ENCODE measurements around the gene RIMBP2. TPM values are rescaled to one million over a fixed set of nuclear protein-coding genes. Genes with fewer than 3 reads are reported as not detected.

Gene RIMBP2
- total RNA-seq, 1 experiment from 2014 or later = not detected

DNA sequence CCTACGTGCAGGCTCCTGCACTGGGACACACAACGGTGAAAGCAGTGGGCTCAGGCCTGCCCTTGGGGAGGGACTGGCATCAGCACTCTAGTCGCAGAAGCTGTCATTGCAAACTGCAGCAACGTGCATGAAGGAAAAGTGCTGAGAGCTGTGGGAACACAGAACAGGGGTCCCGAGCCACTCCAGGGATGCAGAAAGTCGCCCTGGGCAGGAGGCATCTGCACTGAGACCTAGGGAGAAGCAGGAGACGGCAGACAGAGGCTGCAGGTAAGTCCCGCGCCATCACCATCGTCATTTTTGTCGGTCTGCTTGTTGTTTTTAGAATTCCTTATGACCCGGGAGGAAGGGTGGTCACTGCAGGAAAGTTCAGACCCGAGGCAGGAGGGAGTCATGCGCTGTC lies 21.6 kb upstream of the RIMBP2 start:
- no peak for DNase-seq (ENCODE audit: low spot score)

DNA sequence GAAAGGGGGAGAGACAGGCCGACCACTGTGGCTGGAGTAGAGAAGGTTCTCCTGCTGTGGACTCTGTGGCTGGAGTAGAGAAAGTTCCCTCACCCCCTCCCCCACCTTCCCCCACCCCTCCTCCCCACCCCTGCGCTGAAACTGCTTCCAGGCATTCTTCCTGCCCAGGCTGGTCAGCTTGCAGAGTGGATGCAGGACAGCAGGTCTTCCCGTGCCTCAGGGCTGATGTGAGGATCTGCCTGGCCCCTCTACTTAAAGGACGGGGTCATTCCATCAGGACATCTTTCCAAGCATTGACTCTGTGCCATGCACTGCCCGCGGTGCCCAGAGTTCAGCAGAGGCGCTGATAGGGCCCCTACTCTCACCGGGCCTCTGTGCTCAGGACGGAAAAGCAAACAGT lies 13.2 kb upstream of the RIMBP2 start:
- no peak for DNase-seq (ENCODE audit: low spot score)

DNA sequence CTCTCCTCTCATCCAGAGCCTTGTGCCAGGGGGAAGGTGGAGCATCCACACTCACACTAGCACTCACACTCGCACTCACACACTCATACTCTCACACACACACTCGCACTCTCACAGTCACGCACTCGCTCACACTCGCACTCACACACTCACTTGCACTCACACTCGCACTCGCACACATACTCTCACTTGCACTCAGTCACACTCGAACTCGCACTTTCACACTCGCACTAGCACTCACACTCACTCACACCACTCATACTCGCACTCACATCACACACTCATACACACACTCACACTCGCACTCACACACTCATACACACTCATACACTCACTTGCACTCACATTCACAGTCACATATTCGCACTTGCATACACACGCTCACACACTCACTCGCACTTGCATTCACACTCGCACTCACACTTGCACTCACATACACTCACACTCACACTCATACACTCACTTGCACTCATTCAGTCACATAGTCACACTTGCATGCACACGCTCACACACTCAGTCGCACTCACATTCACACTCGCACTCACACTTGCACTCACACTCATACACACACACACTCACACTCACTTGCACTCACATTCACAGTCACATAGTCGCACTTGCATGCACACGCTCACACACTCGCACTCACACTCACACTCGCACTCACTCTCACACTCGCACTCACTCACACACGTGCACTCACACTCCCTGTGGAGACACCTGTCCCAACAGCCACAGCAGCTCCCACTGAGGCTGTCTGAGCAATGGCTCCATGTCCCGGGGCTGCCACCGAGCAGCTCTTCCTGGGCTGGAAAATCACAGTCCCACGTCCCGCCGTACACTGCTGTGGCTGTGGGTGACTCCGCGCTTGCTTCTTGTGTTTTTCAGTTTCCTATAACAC lies 12.3 kb upstream of the RIMBP2 start:
- DNase-seq (ENCODE audit: low spot score) = no peak

DNA sequence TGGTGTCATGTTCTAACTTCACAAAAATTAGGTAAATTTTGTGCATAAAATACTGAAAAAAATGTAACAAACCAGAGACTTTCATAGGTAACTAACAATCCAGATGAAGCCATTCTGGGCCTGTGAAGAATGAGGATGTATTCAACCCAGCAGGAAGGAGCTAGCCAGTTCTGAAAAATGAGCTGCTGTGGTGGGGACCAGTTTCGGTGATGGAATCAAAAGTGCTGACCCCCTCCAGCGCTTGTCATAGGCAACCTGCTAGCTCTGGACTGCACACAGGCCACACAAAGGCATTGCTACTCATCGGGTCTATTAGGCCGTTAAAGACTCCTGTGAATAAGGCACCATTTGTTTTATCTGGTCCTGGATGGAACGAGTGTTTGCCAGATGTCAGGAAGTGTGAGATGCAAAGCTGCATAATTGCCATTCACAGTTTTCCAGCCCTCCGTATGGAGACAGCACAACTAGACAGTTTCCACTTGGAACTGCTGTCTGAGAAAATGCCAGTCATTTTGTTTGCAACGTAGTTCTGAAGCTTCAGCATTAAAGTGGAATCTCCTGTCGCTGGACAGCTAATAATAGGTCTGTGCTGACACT lies 3.3 kb upstream of the RIMBP2 start:
- no peak for DNase-seq (ENCODE audit: low spot score)

DNA sequence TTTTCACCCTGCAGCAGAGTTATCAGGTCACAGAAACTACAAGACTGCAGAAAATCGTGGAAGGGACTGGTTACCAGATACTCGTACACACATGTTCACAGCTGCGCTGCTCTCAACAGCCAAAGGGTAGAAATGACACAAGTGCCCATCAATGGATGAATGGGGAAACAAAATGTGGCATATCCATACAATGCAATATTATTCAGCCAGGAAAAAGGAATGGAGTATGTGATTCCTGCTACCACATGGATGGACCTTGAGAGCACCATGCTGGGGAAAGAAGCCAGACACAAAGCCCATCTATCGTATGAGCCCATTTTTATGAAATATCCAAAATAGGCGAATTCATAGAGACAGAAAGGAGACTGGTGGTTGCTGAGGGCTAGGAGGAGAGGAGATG lies 1.7 kb upstream of the RIMBP2 start:
- DNase-seq (ENCODE audit: low spot score) = no peak

DNA sequence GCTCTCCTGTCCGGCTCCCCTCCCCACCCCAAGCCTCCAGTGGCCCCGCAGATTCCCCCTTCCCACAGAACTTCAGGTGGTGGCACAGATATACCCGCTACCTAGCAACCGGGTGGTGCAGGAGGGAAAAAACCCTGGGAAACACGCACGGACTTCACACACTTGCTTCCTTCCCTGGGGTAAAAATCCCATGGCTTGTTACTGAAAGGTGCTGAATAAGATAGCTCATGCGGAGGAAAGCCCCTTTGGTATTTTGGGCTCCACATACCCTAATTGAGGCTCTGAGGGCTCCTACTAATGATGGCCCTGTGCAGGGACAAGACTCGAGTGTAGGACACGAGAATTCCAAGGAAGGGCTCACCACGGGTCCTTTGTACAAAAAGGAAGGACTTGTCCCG lies 869 bp upstream of the RIMBP2 start:
- no peak for DNase-seq (ENCODE audit: low spot score)

DNA sequence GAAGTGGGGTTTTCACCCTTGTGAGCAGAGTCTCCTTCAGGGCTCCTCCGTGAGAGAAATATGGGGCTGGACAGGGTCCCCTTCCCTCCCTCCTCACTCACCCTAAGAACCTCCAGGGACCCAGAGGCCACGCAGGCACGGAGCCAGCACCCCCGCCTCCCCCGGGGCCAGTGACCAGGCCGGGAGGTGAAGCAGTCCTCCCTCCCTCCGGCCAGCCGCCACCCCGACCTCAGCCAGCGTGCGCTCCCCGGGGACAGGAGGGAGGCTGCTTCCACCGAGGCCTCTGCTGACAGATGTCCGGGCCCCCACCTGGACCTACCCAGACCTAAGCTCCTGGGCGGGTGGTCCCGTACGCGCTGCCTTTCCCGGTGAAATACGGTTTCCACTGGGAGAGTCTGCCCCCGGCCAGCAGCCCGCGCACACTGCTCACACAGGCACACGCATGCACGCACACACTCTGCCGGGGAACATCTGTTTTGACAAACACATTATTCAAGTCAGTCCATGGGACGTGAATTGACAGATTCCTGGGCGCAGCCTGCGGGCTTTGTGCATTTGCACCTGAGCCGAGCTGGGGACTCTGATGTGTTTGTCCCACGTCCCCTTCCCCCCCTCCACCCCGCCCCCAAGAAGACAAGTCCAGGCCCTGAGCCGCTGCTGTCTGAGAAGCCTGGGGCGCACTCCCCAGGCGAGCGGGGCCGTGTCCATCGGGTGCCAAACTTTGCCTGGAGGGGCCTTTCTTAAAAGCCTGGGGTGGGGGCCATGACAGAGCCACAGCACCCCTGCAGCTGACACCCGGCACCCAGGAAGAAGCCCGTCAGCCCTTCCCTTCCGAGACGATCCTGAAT lies 725 bp downstream of the RIMBP2 start:
- no peak for DNase-seq (ENCODE audit: low spot score)

DNA sequence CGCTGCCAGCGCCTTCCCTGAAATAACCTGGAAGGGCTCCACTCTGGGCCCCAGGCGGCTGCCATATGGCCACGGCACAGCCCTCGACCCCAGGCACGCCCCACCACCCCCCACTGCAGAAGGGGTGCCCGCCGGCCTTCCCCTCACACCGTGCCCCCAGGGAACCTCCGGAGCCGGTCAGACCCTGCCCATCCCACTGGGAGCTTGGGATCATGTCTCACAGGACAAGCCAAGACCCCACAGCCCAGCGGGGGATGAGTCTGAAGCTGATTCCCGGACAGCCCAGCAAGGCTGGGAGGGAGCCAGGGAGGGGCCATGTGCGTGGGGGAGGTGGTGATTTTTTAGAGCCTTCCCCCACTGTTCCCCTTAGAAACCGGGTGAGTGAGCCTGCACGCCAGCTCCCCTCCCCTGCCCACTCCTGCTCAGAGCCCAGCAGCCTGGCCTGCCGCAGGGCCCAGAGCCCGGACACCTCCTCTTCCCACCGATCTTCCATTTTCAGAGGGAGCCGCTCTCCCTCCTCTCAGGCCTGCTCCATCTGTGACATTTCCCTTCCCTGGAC lies 1.4 kb downstream of the RIMBP2 start:
- no peak for DNase-seq (ENCODE audit: low spot score)

DNA sequence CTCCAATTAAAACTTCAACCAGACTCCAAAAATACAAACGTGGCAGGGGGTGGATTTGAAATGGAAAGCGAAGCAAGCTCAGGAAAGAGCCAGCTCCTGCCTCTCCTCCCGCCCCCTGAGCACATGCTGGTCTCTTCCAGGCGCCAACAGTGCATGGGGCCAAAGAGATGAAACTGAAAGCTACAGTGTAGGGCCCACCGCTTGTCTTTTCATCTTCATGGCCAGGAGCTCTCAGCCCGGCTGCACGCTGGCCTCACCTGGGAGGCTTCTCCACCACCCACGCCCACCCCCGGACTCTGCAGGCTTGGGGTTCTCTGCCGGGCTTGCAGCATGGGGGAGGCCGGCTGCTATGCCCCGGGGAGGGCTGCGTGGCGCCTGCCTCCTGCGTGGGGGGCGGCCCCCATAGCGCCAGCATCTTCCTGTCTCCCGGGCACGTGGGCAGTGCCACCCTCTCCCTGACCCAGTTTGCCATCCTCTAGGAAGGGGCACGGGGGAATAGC lies 2.0 kb downstream of the RIMBP2 start:
- no peak for DNase-seq (ENCODE audit: low spot score)

DNA sequence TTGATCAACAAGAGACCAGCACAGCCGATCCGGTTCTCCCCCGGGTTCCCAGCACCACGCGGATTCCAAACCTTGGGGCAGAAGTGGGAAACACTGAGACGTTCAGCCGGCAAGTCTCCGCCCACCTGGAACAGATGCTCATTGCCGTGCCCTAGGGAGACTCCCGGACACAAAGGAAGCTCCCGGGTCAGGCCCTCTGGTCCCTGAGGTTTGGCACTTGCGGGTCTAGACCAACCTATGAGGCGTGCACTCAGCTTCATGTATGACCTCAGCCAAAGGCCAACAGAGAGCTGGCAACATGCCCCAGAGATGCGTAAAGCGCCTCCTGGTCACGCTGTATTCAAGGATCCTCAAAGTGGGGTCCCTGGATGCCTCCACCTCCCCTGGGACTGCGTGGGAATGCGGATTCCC lies 2.5 kb downstream of the RIMBP2 start:
- no peak for DNase-seq (ENCODE audit: low spot score)

DNA sequence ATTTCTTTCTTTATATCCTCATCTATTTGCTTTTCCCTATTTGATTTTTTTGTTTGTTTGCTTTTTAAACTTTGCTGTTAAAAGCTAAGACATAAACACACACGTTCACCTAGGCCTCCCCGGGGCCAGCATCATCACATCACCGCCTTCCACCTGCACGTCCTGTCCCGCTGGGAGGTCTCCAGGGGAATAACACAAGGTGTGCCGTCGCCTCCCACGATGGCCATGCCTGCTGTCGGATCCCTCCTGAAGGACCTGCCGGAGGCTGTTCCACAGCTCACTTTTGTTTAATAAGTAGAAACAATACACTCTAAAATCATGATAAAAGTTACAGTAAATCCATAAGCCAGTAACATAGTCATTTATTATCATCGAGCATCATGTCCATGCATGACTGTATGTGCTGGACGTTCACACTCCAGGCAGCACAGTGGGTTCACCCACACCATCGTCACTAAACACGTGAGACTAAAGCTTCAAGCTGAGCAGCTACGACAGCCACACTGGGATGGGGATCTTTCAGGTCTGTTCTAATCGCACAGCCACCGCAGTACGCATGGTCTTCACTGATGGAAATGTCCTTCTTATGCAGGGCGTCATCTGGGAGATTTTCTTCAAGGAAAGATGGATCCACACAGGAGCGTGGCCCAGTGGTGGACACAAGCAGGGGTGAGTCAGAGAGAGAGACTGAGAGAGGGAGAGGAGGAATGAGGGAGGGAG lies 3.6 kb downstream of the RIMBP2 start:
- no peak for DNase-seq (ENCODE audit: low spot score)

DNA sequence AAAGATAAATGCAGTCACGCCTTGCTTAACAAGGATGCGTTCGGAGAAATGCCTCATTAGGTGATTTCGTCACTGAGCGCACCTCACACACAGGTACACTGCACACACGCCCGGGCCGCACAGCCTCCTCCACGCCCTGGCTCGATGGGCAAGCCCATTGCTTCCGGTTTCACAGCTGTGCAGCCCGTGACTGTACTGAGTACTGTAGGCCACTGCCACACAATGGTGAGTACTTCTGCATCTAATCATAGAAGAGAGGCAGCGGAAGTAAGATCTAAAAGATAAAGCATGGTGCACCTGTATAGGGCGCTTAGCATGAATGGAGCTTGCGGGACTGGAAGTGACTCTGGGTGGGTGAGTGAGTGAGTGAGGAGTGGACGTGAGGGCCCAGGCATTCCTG lies 4.3 kb downstream of the RIMBP2 start:
- no peak for DNase-seq (ENCODE audit: low spot score)

DNA sequence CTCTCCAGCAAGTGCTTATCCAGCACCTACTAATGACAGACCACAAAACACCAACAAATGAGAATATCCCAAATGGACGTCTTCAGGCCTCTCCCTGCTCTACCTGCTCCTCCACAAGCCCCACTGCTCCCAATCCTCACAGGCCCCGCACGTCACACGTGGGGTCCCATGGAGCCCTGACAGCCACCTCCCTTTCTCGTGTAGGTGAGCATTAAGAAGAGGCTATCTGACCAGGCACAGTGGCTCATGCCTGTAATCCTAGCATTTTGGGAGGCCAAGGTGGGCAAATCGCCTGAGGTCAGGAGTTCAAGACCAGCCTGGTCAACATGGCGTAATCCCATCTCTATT lies 5.4 kb downstream of the RIMBP2 start:
- DNase-seq (ENCODE audit: low spot score) = no peak

DNA sequence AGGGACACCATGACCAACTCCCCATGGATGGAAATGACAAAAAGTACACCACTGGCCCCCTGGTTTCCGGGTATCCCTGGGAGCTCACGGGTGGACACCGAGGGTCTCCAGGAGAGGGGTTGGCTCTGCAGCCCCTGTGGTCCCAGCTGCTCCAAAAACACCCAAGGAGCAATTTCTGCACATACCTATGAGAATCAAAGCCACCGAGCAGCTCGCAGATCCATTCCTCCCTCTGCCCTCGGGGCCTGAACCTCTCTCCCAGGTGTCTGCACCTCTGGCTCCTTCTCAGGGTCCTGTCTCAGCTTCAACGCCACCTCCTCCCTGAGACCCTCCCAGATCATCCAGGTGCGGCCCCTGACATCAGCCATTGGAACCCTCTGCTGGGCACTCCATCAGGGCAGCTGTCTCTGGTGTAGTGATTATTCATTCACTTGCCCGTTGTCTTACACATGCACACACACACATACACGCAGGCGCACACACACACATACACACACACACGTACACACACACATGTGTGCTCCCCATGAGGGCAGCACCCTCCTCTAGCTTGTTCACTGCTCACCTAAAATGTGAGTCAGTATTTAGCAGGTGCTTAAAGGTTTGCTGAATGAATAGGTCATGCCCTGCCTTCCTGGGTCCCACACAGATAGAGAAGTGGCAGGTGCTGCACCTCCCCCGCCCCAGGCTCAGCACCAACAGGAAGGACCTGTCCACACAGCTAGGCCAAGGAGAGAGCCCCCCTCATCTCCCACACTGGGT lies 5.9 kb downstream of the RIMBP2 start:
- DNase-seq (ENCODE audit: low spot score) = no peak

DNA sequence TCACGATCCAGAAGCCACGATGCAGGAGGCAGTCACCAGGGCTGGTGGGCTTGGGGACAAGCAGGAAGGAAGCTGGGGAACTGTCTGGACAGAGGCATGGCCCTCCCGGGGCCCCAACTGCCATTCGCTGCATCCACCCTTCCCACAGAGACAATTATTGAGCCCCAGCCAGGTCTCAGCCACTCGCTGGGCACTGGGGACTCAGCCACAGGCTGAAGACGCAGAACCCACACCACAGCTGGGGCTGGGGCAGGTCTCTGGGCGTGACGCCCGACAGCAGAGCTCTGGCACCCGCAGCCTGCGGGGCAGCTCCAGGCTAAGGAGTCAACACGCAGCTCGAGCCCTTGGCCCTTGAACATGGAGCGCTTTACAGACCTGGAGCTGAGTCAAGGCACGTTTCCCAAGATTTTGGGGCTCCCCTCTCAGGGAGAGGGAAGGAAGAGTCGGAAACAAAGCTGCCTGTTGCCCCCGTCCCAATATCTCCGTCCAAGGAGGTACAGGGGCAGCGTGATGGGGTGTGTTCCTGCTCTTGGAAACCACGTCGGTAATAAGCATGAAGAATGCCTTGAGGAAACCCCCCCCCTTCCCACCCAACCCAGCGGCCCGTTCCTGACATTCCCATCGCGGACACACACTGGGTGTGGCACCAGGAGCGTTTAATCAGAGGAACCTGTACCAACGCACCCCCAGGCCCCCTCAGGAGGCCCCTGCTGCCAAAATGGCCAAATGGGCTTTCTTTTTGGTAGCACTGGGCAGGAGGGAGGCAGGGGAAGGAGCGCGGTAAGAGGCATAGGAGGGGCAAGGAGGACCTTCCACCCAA lies 6.7 kb downstream of the RIMBP2 start:
- DNase-seq (ENCODE audit: low spot score) = no peak

DNA sequence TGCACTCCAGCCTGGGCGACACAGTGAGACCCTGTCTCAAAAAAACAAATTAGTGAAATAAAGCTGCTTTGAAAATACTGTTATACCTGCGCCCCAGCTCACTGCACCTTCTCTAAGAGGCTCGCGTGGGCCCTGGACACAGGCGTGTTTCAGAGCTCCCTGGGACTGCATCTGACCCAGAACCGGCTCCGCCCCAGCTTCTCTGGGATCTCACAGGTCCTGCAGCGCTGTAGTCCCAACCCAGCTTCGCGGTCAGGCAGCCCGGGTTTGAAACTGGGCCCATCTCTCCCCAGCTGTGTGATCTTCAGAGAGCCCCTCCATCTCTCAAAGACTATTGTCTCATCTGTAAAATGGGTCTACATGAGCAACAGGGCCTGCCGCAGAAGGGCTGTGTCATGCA lies 7.5 kb downstream of the RIMBP2 start:
- no peak for DNase-seq (ENCODE audit: low spot score)

DNA sequence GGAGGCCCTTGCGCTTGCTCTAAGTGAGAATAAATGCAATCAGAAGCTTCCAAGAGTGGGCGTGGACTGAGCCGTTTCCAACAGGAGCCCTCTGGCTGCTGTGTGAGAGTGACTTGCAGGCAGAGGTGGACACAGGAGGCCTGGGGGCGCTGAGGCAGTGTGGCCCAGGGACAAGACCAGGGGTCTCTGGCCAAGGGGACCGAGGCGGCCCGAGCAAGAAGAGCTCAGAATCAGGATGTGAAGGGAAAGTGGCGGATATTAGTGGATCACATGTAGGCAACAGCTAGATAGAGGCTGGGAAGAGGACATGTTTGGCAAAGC lies 8.6 kb downstream of the RIMBP2 start:
- no peak for DNase-seq (ENCODE audit: low spot score)

DNA sequence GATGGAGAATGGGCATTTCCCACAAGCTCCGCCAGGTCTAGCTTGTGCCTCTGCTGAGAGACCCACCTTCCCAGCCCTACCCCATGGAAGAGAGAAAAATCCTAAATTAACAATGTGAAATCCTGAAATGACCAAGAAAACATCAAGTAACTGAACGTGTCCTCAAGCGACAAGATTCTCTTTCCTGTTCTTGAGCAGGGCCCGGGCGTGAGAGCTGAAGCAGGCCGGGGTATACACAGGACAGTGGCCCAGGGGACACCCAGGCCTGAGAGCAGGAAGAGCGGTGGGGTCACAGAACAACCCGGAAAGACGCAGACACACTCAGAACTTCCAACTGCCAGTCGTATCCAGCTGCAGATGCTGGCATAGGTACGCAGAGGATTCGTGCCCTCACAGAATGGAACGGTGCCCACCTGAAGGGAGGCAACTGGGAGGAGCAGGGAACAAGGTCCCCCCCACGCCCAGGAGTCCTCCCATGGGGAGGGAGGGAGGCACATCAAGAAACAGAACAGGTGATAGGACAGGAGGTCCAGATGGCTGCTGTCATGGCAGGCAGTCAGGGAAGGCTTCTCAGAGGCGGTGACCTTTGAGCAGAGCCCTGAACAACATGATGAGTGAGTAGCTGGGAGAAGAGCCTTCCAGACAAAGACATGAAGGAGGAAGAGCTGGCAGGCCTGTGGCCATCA lies 9.1 kb downstream of the RIMBP2 start:
- DNase-seq (ENCODE audit: low spot score) = no peak

DNA sequence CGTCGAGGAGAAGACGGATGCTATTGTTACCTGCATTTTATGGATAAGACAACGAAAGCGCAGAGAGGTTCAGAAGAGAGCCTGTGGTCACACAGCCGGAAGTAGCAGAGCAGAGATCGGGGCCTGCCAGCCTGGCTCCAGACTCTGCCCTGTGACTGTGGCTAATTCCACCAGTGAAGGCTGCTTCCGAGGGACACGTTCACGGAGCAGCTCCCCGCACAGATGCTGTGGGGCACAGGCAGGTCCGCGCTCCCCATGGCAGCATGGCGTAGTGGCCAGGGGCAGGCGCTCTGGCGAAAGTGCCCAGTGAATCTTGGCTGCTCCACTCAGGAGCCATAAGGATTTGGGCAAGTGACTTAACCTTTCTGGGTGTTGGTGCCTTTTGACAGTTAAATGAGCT lies 9.8 kb downstream of the RIMBP2 start:
- no peak for DNase-seq (ENCODE audit: low spot score)

Measured in A172 (cell line).